ENCODE measurements around the gene TMCO4. TPM values are rescaled to one million over a fixed set of nuclear protein-coding genes. Genes with fewer than 3 reads are reported as not detected.

TMCO4 gene
- polyA plus RNA-seq, 1 experiment: 10.1 TPM

GRCh38 chr1:19828546-19828945, 28.8 kb upstream of the TMCO4 start:
- Histone ChIP-seq H3K27ac (ENCODE audit: low read depth, low read length) (no peak overlapping the region), H3K9me3 (ENCODE audit: control insufficient read depth, insufficient read depth, low read length) (no peaks in the 10 kb centered on the region), H3K4me3 (ENCODE audit: low read depth, low read length) (no peak overlapping the region), H3K27me3 (ENCODE audit: control insufficient read depth, insufficient read depth, low read length) (peaks cover 9% of the 10 kb centered on the region)
- ChIA-PET CTCF (interaction anchor here (0.7 kb wide), 2 partner anchors 54 to 802 kb away, joined by 4 to 5 read pairs; partner anchors contain the start of gene OTUD3), POLR2A (no interaction called here)
- no peak for DNase-seq (ENCODE audit: low read depth, low spot score)
- TF ChIP-seq, protein P1, sequence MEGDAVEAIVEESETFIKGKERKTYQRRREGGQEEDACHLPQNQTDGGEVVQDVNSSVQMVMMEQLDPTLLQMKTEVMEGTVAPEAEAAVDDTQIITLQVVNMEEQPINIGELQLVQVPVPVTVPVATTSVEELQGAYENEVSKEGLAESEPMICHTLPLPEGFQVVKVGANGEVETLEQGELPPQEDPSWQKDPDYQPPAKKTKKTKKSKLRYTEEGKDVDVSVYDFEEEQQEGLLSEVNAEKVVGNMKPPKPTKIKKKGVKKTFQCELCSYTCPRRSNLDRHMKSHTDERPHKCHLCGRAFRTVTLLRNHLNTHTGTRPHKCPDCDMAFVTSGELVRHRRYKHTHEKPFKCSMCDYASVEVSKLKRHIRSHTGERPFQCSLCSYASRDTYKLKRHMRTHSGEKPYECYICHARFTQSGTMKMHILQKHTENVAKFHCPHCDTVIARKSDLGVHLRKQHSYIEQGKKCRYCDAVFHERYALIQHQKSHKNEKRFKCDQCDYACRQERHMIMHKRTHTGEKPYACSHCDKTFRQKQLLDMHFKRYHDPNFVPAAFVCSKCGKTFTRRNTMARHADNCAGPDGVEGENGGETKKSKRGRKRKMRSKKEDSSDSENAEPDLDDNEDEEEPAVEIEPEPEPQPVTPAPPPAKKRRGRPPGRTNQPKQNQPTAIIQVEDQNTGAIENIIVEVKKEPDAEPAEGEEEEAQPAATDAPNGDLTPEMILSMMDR (IDR thresholded peaks at IDR 0.05; ENCODE audit: low read depth, low read length): no peak

- no peaks in the 10 kb centered on the region for H3K9me3 ChIP-seq (ENCODE audit: control insufficient read depth, insufficient read depth, low read length)
- ChIA-PET POLR2A (no interaction called here), CTCF (no interaction called here)
- no peak overlapping the region for H3K27ac ChIP-seq (ENCODE audit: low read depth, low read length)
- no peak for DNase-seq (ENCODE audit: low read depth, low spot score)
- H3K4me3 ChIP-seq (ENCODE audit: low read depth, low read length): no peak overlapping the region
- TF ChIP-seq, protein P1 (IDR thresholded peaks at IDR 0.05; ENCODE audit: low read depth, low read length): no peak
- peaks cover 5% of the 10 kb centered on the region for H3K27me3 ChIP-seq (ENCODE audit: control insufficient read depth, insufficient read depth, low read length)
Measured at GRCh38 chr1:19825298-19825697, 25.6 kb upstream of the TMCO4 start.

GRCh38 chr1:19824541-19824940, 24.8 kb upstream of the TMCO4 start:
- TF ChIP-seq, protein P1 (IDR thresholded peaks at IDR 0.05; ENCODE audit: low read depth, low read length): no peak
- Histone ChIP-seq H3K27me3 (ENCODE audit: control insufficient read depth, insufficient read depth, low read length) (peaks cover 5% of the 10 kb centered on the region), H3K9me3 (ENCODE audit: control insufficient read depth, insufficient read depth, low read length) (no peaks in the 10 kb centered on the region), H3K27ac (ENCODE audit: low read depth, low read length) (no peak overlapping the region), H3K4me3 (ENCODE audit: low read depth, low read length) (no peak overlapping the region)
- DNase-seq (ENCODE audit: low read depth, low spot score): no peak
- CTCF ChIA-PET: interaction anchor here (0.7 kb wide), 1 partner anchor 58 kb away, joined by 4 read pairs; the partner anchor contains the start of gene OTUD3
- POLR2A ChIA-PET: no interaction called here

DNA sequence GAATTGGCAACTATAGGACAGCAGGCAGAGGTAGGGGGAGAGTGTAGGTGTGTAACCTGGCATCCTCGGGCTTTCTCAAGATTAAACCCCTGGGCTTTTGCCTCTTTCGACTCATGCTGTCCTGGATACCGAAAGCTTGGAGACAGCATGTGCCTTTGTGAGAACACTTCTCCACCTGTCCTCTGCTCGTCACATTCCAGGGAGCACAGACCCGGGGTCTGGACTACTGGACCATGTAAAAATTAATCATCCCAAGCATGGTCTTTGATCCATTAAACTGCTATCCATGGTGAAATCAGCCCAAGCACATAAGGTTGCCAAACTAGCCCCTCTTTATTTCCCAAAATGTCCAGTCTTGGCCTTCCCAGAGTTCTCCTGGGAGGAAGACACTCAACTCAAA, 24.3 kb upstream of the TMCO4 start:
- DNase-seq (ENCODE audit: low read depth, low spot score): no peak
- peaks cover 5% of the 10 kb centered on the region for H3K27me3 ChIP-seq (ENCODE audit: control insufficient read depth, insufficient read depth, low read length)
- no peak overlapping the region for H3K27ac ChIP-seq (ENCODE audit: low read depth, low read length)
- CTCF ChIA-PET: interaction anchor here (0.7 kb wide), 1 partner anchor 58 kb away, joined by 4 read pairs; the partner anchor contains the start of gene OTUD3
- POLR2A ChIA-PET: no interaction called here
- TF ChIP-seq, protein P1 (IDR thresholded peaks at IDR 0.05; ENCODE audit: low read depth, low read length): no peak
- H3K4me3 ChIP-seq (ENCODE audit: low read depth, low read length): no peak overlapping the region
- H3K9me3 ChIP-seq (ENCODE audit: control insufficient read depth, insufficient read depth, low read length): no peaks in the 10 kb centered on the region

GRCh38 chr1:19819701-19820100, 20.0 kb upstream of the TMCO4 start:
- ChIA-PET CTCF (no interaction called here), POLR2A (no interaction called here)
- TF ChIP-seq, protein P1 (IDR thresholded peaks at IDR 0.05; ENCODE audit: low read depth, low read length): no peak
- DNase-seq (ENCODE audit: low read depth, low spot score): no peak
- no peak overlapping the region for H3K4me3 ChIP-seq (ENCODE audit: low read depth, low read length)
- H3K9me3 ChIP-seq (ENCODE audit: control insufficient read depth, insufficient read depth, low read length): no peaks in the 10 kb centered on the region
- no peak overlapping the region for H3K27ac ChIP-seq (ENCODE audit: low read depth, low read length)
- H3K27me3 ChIP-seq (ENCODE audit: control insufficient read depth, insufficient read depth, low read length): peaks cover 4% of the 10 kb centered on the region
